Measurements from ENCODE around the gene TMEM115. TPM values are rescaled to one million over a fixed set of nuclear protein-coding genes. Genes with fewer than 3 reads are reported as not detected.

TMEM115 gene
- total and polyA plus RNA-seq, 4 donors, result 29.0 to 44.8 (median 35.9) TPM

DNA sequence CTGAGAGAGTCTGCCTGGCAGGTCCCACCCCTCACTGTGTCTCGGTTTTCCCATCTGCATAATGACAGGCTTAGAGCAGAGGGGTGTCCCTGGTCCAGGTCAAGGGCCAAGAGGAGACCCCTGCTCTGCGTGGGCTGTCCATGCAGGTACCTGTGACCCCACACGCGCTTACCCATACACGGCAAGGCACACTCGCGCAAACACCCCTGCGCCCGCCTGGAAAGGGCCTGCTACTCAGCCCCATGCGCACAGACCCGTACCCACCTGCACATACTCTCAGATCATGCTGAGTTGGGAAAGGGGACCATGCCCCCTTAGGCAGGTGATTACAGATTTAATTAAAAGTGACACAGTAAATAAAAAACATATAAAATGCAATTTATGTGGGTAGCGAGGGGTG is 23.4 kb upstream of the TMEM115 start:
- TF ChIP-seq, protein P1, sequence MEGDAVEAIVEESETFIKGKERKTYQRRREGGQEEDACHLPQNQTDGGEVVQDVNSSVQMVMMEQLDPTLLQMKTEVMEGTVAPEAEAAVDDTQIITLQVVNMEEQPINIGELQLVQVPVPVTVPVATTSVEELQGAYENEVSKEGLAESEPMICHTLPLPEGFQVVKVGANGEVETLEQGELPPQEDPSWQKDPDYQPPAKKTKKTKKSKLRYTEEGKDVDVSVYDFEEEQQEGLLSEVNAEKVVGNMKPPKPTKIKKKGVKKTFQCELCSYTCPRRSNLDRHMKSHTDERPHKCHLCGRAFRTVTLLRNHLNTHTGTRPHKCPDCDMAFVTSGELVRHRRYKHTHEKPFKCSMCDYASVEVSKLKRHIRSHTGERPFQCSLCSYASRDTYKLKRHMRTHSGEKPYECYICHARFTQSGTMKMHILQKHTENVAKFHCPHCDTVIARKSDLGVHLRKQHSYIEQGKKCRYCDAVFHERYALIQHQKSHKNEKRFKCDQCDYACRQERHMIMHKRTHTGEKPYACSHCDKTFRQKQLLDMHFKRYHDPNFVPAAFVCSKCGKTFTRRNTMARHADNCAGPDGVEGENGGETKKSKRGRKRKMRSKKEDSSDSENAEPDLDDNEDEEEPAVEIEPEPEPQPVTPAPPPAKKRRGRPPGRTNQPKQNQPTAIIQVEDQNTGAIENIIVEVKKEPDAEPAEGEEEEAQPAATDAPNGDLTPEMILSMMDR (IDR thresholded peaks at IDR 0.05; ENCODE audit: control extremely low read depth, extremely low read depth), result no peak
- H3K9ac ChIP-seq (ENCODE audit: insufficient read depth in 1 of 2, low read length in 2 of 2), result no peak overlapping the region
- no peak overlapping the region for H3K4me3 ChIP-seq
- peaks cover 0 to 8% (median 0%) of the 10 kb centered on the region in 4 donors for H3K36me3 ChIP-seq (ENCODE audit: control insufficient read depth in 4 of 4, insufficient read depth in 4 of 4, low read length in 4 of 4)
- peaks cover 0 to 12% (median 0%) of the 10 kb centered on the region in 5 donors for H3K4me1 ChIP-seq (ENCODE audit: control insufficient read depth in 5 of 5, insufficient read depth in 5 of 5, low read length in 5 of 5)
- DNase-seq, result no peak
- H3K27ac ChIP-seq (ENCODE audit: low read depth in 1 of 2, low read length in 1 of 2), result no peak overlapping the region
- H3K9me3 ChIP-seq (ENCODE audit: control insufficient read depth in 4 of 4, insufficient read depth in 3 of 4, low read length in 3 of 4), result no peaks in the 10 kb centered on the region
- no peaks in the 10 kb centered on the region for H3K27me3 ChIP-seq (ENCODE audit: control insufficient read depth in 3 of 3, insufficient read depth in 3 of 3, low read length in 2 of 3)
- no peak for ATAC-seq (ENCODE audit: insufficient read depth, low FRiP score)
- WGBS, 2 donors, result 94 to 97% methylated on average over 12 of the region's 12 CpGs

DNA sequence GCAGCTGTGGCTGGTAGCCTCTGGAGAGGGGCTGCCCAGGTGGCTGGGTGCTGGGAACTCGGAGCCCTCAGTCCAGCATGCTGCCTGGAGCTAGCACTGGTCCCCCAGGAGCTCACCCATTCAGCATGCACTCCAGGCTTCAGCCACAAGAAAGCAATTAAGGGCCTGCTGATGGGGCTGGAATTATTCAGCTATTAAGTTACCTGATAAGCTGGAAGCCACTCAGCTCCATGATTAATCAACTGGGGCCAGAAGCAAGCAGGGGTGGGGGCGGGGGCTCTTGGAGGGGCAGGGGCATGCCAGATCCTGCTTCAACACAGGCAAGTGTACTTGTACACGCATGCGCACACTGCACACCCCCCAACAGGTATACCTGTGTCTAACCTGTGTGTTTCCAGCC is 22.1 kb upstream of the TMEM115 start:
- 93 to 94% methylated on average over 4 of the region's 4 CpGs for WGBS, 2 donors
- H3K4me3 ChIP-seq, result no peak overlapping the region
- no peak for DNase-seq

DNA sequence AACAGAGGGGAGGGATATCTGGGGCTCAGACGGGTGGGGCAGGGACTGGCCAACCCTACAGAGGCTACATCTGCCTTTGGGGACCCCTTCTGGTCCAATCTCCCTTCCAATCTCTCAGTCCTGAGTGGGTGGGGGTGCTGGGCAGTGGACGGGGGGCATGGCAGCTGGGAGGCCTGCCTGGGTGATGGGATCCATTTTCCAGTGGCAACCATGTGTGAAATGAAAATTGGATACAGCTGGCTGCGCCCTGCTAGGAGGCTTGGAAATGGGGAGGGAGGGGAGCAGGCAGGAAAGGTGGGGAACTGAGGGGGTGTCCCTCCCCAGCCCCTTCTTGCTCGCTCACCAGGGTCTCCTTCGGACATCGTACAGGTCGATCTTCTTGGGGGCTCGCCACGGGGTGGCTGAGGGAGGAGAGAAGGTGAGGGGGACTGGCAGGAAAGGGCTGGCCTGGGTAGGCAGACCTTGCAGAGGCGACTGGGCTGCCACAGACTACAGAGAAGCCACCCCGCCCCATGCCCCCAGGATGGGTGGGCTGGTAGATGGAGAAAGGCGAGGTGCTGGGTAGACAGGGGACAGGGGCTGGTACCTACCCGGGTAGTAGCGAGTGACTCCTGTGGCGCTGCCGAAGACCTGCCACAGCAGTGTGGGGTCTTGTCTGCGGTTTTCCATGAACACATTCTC is 21.2 kb upstream of the TMEM115 start:
- Histone ChIP-seq H3K4me3 (no peak overlapping the region), H3K9me3 (ENCODE audit: control insufficient read depth in 4 of 4, insufficient read depth in 3 of 4, low read length in 3 of 4) (no peaks in the 10 kb centered on the region), H3K27me3 (ENCODE audit: control insufficient read depth in 3 of 3, insufficient read depth in 3 of 3, low read length in 2 of 3) (no peaks in the 10 kb centered on the region), H3K9ac (ENCODE audit: insufficient read depth in 1 of 2, low read length in 2 of 2) (no peak overlapping the region), H3K36me3 (ENCODE audit: control insufficient read depth in 4 of 4, insufficient read depth in 4 of 4, low read length in 4 of 4) (peaks cover 0 to 8% (median 0%) of the 10 kb centered on the region in 4 donors), H3K27ac (ENCODE audit: low read depth in 1 of 2, low read length in 1 of 2) (no peak overlapping the region), H3K4me1 (ENCODE audit: control insufficient read depth in 5 of 5, insufficient read depth in 5 of 5, low read length in 5 of 5) (peaks cover 0 to 12% (median 0%) of the 10 kb centered on the region in 5 donors)
- WGBS, 2 donors, result 92 to 96% methylated on average over 15 to 17 of the region's 17 CpGs
- DNase-seq (no peak), ATAC-seq (ENCODE audit: insufficient read depth, low FRiP score) (no peak)
- TF ChIP-seq, protein P1 (IDR thresholded peaks at IDR 0.05; ENCODE audit: control extremely low read depth, extremely low read depth), result no peak

More for the DNA sequence above, 22.1 kb upstream of the TMEM115 start:
- no peak for ATAC-seq (ENCODE audit: insufficient read depth, low FRiP score)
- TF ChIP-seq, protein P1 (IDR thresholded peaks at IDR 0.05; ENCODE audit: control extremely low read depth, extremely low read depth), result no peak
- peaks cover 0 to 12% (median 0%) of the 10 kb centered on the region in 5 donors for H3K4me1 ChIP-seq (ENCODE audit: control insufficient read depth in 5 of 5, insufficient read depth in 5 of 5, low read length in 5 of 5)
- H3K27ac ChIP-seq (ENCODE audit: low read depth in 1 of 2, low read length in 1 of 2), result no peak overlapping the region
- H3K9me3 ChIP-seq (ENCODE audit: control insufficient read depth in 4 of 4, insufficient read depth in 3 of 4, low read length in 3 of 4), result no peaks in the 10 kb centered on the region
- no peak overlapping the region for H3K9ac ChIP-seq (ENCODE audit: insufficient read depth in 1 of 2, low read length in 2 of 2)
- H3K27me3 ChIP-seq (ENCODE audit: control insufficient read depth in 3 of 3, insufficient read depth in 3 of 3, low read length in 2 of 3), result no peaks in the 10 kb centered on the region
- H3K36me3 ChIP-seq (ENCODE audit: control insufficient read depth in 4 of 4, insufficient read depth in 4 of 4, low read length in 4 of 4), result peaks cover 0 to 8% (median 0%) of the 10 kb centered on the region in 4 donors
